H9 (cell line): ENCODE measurements around the gene MAP2K7. TPM values are rescaled to one million over a fixed set of nuclear protein-coding genes. Genes with fewer than 3 reads are reported as not detected.

Experiments used
- DNase-seq: peaks from one replicate; pipeline ENCODE4 v3.0.0-alpha.2; 2017
- H2AFZ ChIP-seq: one replicate; pipeline ENCODE4 v1.6.1; 2013; ENCODE audit warnings: mild to moderate bottlenecking, low read length, control low read depth, moderate library complexity
- H2AK5ac ChIP-seq: 2 replicates; pipeline ENCODE4 v1.6.1; 2013; ENCODE audit warnings: low read length, control low read depth, mixed read lengths; ENCODE audit not compliant: insufficient read length
- H2BK120ac ChIP-seq: one replicate; pipeline ENCODE4 v1.6.1; 2013; ENCODE audit warnings: low read depth, mild to moderate bottlenecking, low read length, control low read depth, inconsistent platforms; ENCODE audit not compliant: poor library complexity, severe bottlenecking
- H2BK12ac ChIP-seq: 2 replicates; pipeline ENCODE4 v1.6.1; 2013; ENCODE audit warnings: low read length, control low read depth, mixed read lengths, low read depth; ENCODE audit not compliant: insufficient read length
- H2BK15ac ChIP-seq: 2 replicates; pipeline ENCODE4 v1.6.1; 2013; ENCODE audit warnings: low read depth, low read length, control low read depth
- H2BK20ac ChIP-seq: one replicate; pipeline ENCODE4 v1.6.1; 2013; ENCODE audit warnings: low read depth, mild to moderate bottlenecking, low read length, control low read depth, inconsistent platforms; ENCODE audit not compliant: poor library complexity, severe bottlenecking
- H2BK5ac ChIP-seq: 2 replicates; pipeline ENCODE4 v1.6.1; 2013; ENCODE audit warnings: low read length, control low read depth, mixed read lengths; ENCODE audit not compliant: insufficient read length
- H3K14ac ChIP-seq: 2 replicates; pipeline ENCODE4 v1.6.1; 2013; ENCODE audit warnings: low read length, control low read depth; ENCODE audit not compliant: insufficient read depth
- H3K18ac ChIP-seq: 2 replicates; pipeline ENCODE4 v1.6.1; 2013; ENCODE audit warnings: low read depth, mild to moderate bottlenecking, mixed read lengths, low read length, control low read depth; ENCODE audit not compliant: insufficient read length
- H3K23ac ChIP-seq: 2 replicates; pipeline ENCODE4 v1.6.1; 2013; ENCODE audit warnings: low read length, control low read depth, mixed read lengths, low read depth; ENCODE audit not compliant: insufficient read length
- H3K23me2 ChIP-seq: 2 replicates; pipeline ENCODE4 v1.6.1; 2013; ENCODE audit warnings: low read depth, mild to moderate bottlenecking, mixed read lengths, low read length, control low read depth; ENCODE audit not compliant: insufficient read length, poor library complexity, severe bottlenecking
- H3K27ac ChIP-seq: 2 replicates; pipeline ENCODE4 v1.5.1; 2013; ENCODE audit warnings: low read length, control low read depth, mixed read lengths, low read depth; ENCODE audit not compliant: insufficient read length
- H3K27me3 ChIP-seq: 2 replicates; pipeline ENCODE4 v1.6.1; 2013; ENCODE audit warnings: low read length, control low read depth, inconsistent platforms; ENCODE audit not compliant: insufficient read depth
- H3K4ac ChIP-seq: 2 replicates; pipeline ENCODE4 v1.6.1; 2013; ENCODE audit warnings: low read depth, mild to moderate bottlenecking, control low read depth, inconsistent platforms, low read length, moderate library complexity
- H3K4me1 ChIP-seq: 2 replicates; pipeline ENCODE4 v1.6.1; 2013; ENCODE audit warnings: low read length, control low read depth, inconsistent platforms; ENCODE audit not compliant: insufficient read depth
- H3K4me2 ChIP-seq: 2 replicates; pipeline ENCODE4 v1.6.1; 2013; ENCODE audit warnings: low read length, control low read depth, mixed read lengths; ENCODE audit not compliant: insufficient read length, insufficient read depth
- H3K56ac ChIP-seq: 2 replicates; pipeline ENCODE4 v1.6.1; 2013; ENCODE audit warnings: low read depth, mild to moderate bottlenecking, mixed read lengths, low read length, control low read depth; ENCODE audit not compliant: insufficient read length
- H3K79me1 ChIP-seq: 2 replicates; pipeline ENCODE4 v1.6.1; 2013; ENCODE audit warnings: low read depth, mild to moderate bottlenecking, moderate library complexity, low read length, control low read depth, inconsistent platforms; ENCODE audit not compliant: insufficient read depth, poor library complexity, severe bottlenecking
- H3K79me2 ChIP-seq: 2 replicates; pipeline ENCODE4 v1.6.1; 2013; ENCODE audit warnings: low read length, control low read depth, inconsistent platforms; ENCODE audit not compliant: insufficient read depth
- H3K9ac ChIP-seq: 2 replicates; pipeline ENCODE4 v1.6.1; 2013; ENCODE audit warnings: low read length, control low read depth, mixed read lengths; ENCODE audit not compliant: insufficient read length; ENCODE audit errors: extremely low read depth
- H3K9me3 ChIP-seq: one replicate; pipeline ENCODE4 v1.6.1; 2013; ENCODE audit warnings: low read depth, low read length, inconsistent platforms; ENCODE audit not compliant: control insufficient read depth
- H3T11ph ChIP-seq: one replicate; pipeline ENCODE4 v1.6.1; 2013; ENCODE audit warnings: mild to moderate bottlenecking, low read length, control low read depth, inconsistent platforms
- H4K20me1 ChIP-seq: one replicate; pipeline ENCODE4 v1.6.1; 2013; ENCODE audit not compliant: control insufficient read depth, insufficient read length, insufficient read depth
- H4K5ac ChIP-seq: 2 replicates; pipeline ENCODE4 v1.6.1; 2013; ENCODE audit warnings: low read depth, mild to moderate bottlenecking, mixed read lengths, low read length, control low read depth; ENCODE audit not compliant: insufficient read length
- H4K8ac ChIP-seq: replicated peaks from 2 replicates; pipeline ENCODE4 v1.6.1; 2013; ENCODE audit warnings: low read length, control low read depth, mixed read lengths, low read depth; ENCODE audit not compliant: insufficient read length
- H4K91ac ChIP-seq: 2 replicates; pipeline ENCODE4 v1.6.1; 2013; ENCODE audit warnings: low read depth, mild to moderate bottlenecking, moderate library complexity, mixed read lengths, low read length, control low read depth; ENCODE audit not compliant: insufficient read length
- H3K27ac Mint-ChIP-seq, 3 experiments: 2 replicates in 2 of 3; 3 replicates in 1 of 3; pipeline ENCODE4 v1.8.0; 2020 to 2021; ENCODE audit warnings: mixed read lengths in 3 of 3, mild to moderate bottlenecking in 1 of 3, moderate library complexity in 1 of 3
- H3K27me3 Mint-ChIP-seq: 2 replicates; pipeline ENCODE4 v1.8.0; 2021; ENCODE audit warnings: low read depth, mild to moderate bottlenecking, moderate library complexity, mixed read lengths
- H3K36me3 Mint-ChIP-seq, 3 experiments: 2 replicates in 2 of 3; 3 replicates in 1 of 3; pipeline ENCODE4 v1.8.0; 2020 to 2021; ENCODE audit warnings: low read depth in 3 of 3, mixed read lengths in 3 of 3; ENCODE audit not compliant: insufficient read depth in 1 of 3
- H3K4me1 Mint-ChIP-seq, 2 experiments: 2 replicates each; pipeline ENCODE4 v1.8.0; 2020; ENCODE audit warnings: mixed read lengths in 2 of 2
- H3K4me3 Mint-ChIP-seq, 2 experiments: 2 replicates in 1 of 2; 3 replicates in 1 of 2; pipeline ENCODE4 v1.8.0; 2020 to 2021; ENCODE audit warnings: mild to moderate bottlenecking in 2 of 2, mixed read lengths in 2 of 2, moderate library complexity in 1 of 2
- H3K9me3 Mint-ChIP-seq, 2 experiments: 2 replicates in 1 of 2; 3 replicates in 1 of 2; pipeline ENCODE4 v1.8.0; 2020; ENCODE audit warnings: mild to moderate bottlenecking in 2 of 2, mixed read lengths in 2 of 2, moderate library complexity in 1 of 2
- CTCF ChIP-seq: fragments of 200-600 bp; sonication (generic); conservative IDR thresholded peaks from 3 replicates; pipeline ENCODE4 v1.8.0; 2021; ENCODE audit warnings: antibody characterized with exemption, mild to moderate bottlenecking
- WGBS: extraction: QIAGEN DNeasy Blood & Tissue Kit; methylation state at CpG from one replicate; pipeline ENCODE4 v1.1.7; 2013; ENCODE audit warnings: missing lambda C conversion rate, low lambda C conversion rate, mixed read lengths; ENCODE audit not compliant: insufficient read length; ENCODE audit errors: extremely low coverage; 5-methylcytosine and 5-hydroxymethylcytosine counted together
- total RNA-seq: library from RNA; stranded (reverse); gene quantifications from 2 replicates; pipeline ENCODE4 v1.2.1, GENCODE V29; 2021

Gene MAP2K7
- total RNA-seq, 1 experiment from 2014 or later, result 48.1 TPM

- Histone ChIP-seq H4K8ac (no peak overlapping the region), H2BK120ac (no peak overlapping the region), H3K4ac (no peak overlapping the region), H4K91ac (no peak overlapping the region), H3T11ph (no peak overlapping the region), H2AFZ (no peak overlapping the region), H3K18ac (no peak overlapping the region), H3K27ac (no peak overlapping the region), H3K56ac (no peak overlapping the region), H3K23ac (no peak overlapping the region), H2BK20ac (no peak overlapping the region), H3K9ac (no peak overlapping the region), H2AK5ac (no peak overlapping the region), H3K4me1 (no peaks in the 10 kb centered on the region; the same call in 1 of the 2 replicates), H3K79me1 (no peaks in the 10 kb centered on the region), H3K4me2 (peak overlapping the region; percentile 69), H3K79me2 (no peaks in the 10 kb centered on the region), H3K23me2 (peaks cover 13% of the 10 kb centered on the region), H3K14ac (peak overlapping the region; percentile 34; the same call in 1 of the 2 replicates), H3K27me3 (peaks cover 4% of the 10 kb centered on the region; the same call in 1 of the 2 replicates), H2BK5ac (no peak overlapping the region), H4K20me1 (peaks cover 6% of the 10 kb centered on the region), H4K5ac (no peak overlapping the region), H2BK15ac (no peak overlapping the region), H3K9me3 (no peaks in the 10 kb centered on the region), H2BK12ac (no peak overlapping the region)
- Mint-ChIP-seq H3K36me3 (no peaks in the 10 kb centered on the region; a peak in 1 of 7 replicates), H3K27ac (no peak overlapping the region), H3K4me3 (peak overlapping the region; percentile 61 to 83), H3K4me1 (peaks cover 11 to 40% of the 10 kb centered on the region in 2 experiments), H3K9me3 (no peaks in the 10 kb centered on the region), H3K27me3 (peaks cover 60% of the 10 kb centered on the region)
- TF ChIP-seq CTCF, result no peak
- peak; percentile 77 for DNase-seq
- no CpG with 5 or more reads among the region's 83 CpGs for WGBS
Measured at GRCh38 chr19:7863157-7863970, 40.3 kb upstream of the MAP2K7 start.
